Naive B cell (primary cell): ENCODE results near the gene CBL. TPM values are rescaled to one million over a fixed set of nuclear protein-coding genes. Genes with fewer than 3 reads are reported as not detected.

Source experiments
- ATAC-seq, 2 donors: fragments of 150-1000 bp; cut with Tn5 transposase; 2 replicates each; pipeline ENCODE4 v1.10.0; 2021; ENCODE audit warnings: low read depth in 2 of 2, mild to moderate bottlenecking in 2 of 2, moderate library complexity in 2 of 2
- DNase-seq: peaks from one replicate; pipeline ENCODE4 v3.0.0; 2022
- H3K27ac Mint-ChIP-seq, 6 donors: one replicate each; pipeline ENCODE4 v1.8.0; 2020 to 2022; ENCODE audit warnings: mild to moderate bottlenecking in 6 of 6, mixed read lengths in 6 of 6, moderate library complexity in 5 of 6, inconsistent platforms in 2 of 6
- H3K27me3 Mint-ChIP-seq, 3 donors: one replicate each; pipeline ENCODE4 v1.8.0; 2021 to 2022; ENCODE audit warnings: mixed read lengths in 3 of 3, mild to moderate bottlenecking in 1 of 3
- H3K36me3 Mint-ChIP-seq, 2 donors: one replicate each; pipeline ENCODE4 v1.8.0; 2020 to 2022; ENCODE audit warnings: mixed read lengths in 2 of 2, inconsistent platforms in 1 of 2, mild to moderate bottlenecking in 1 of 2
- H3K4me1 Mint-ChIP-seq, 3 donors: one replicate each; pipeline ENCODE4 v1.8.0; 2020 to 2022; ENCODE audit warnings: mixed read lengths in 3 of 3, inconsistent platforms in 1 of 3, mild to moderate bottlenecking in 1 of 3, moderate library complexity in 1 of 3
- H3K4me3 Mint-ChIP-seq, 8 donors: one replicate each; pipeline ENCODE4 v1.8.0; 2020 to 2022; ENCODE audit warnings: mild to moderate bottlenecking in 8 of 8, mixed read lengths in 8 of 8, moderate library complexity in 8 of 8, inconsistent platforms in 2 of 8
- H3K9me3 Mint-ChIP-seq, 7 donors: one replicate each; pipeline ENCODE4 v1.8.0; 2020 to 2022; ENCODE audit warnings: mixed read lengths in 7 of 7, mild to moderate bottlenecking in 5 of 7, inconsistent platforms in 2 of 7, moderate library complexity in 1 of 7
- polyA plus RNA-seq, 6 donors: library from polyadenylated mRNA; unstranded; fragments of 300-500 nt; fragmentation: Illumina TruSeq; gene quantifications; one replicate each; pipeline ENCODE4 v1.2.3, GENCODE V29; 2021; ENCODE audit warnings: low read depth in 6 of 6

CBL gene
- polyA plus RNA-seq, 6 donors from 2014 or later, result 8.3 to 22.0 (median 14.4) TPM

GRCh38 chr11:119273721-119274120, 67.6 kb downstream of the CBL start:
- Mint-ChIP-seq H3K9me3 (no peaks in the 10 kb centered on the region), H3K27me3 (no peaks in the 10 kb centered on the region), H3K4me1 (no peaks in the 10 kb centered on the region), H3K27ac (peak overlapping the region in 1 of 6 donors; percentile 33), H3K36me3 (peaks cover 6 to 16% of the 10 kb centered on the region in 2 donors), H3K4me3 (no peak overlapping the region)
- ATAC-seq (no peak), DNase-seq (no peak)

GRCh38 chr11:119277660-119278059, 71.5 kb downstream of the CBL start:
- Mint-ChIP-seq H3K4me1 (peaks cover 0 to 6% (median 1%) of the 10 kb centered on the region in 3 donors), H3K27me3 (no peaks in the 10 kb centered on the region), H3K27ac (no peak overlapping the region), H3K4me3 (no peak overlapping the region), H3K9me3 (no peaks in the 10 kb centered on the region), H3K36me3 (peaks cover 6 to 17% of the 10 kb centered on the region in 2 donors)
- DNase-seq (no peak), ATAC-seq (no peak)

GRCh38 chr11:119282495-119282894, 76.4 kb downstream of the CBL start:
- Mint-ChIP-seq H3K36me3 (peaks cover 11 to 15% of the 10 kb centered on the region in 2 donors), H3K4me3 (no peak overlapping the region), H3K27ac (peak overlapping the region in 1 of 6 donors; percentile 38), H3K9me3 (no peaks in the 10 kb centered on the region), H3K27me3 (no peaks in the 10 kb centered on the region), H3K4me1 (peaks cover 7 to 22% (median 14%) of the 10 kb centered on the region in 3 donors)
- no peak for ATAC-seq
- no peak for DNase-seq

GRCh38 chr11:119284344-119285157, 78.4 kb downstream of the CBL start:
- no peaks in the 10 kb centered on the region for H3K27me3 Mint-ChIP-seq
- H3K27ac Mint-ChIP-seq, result peak overlapping the region in 4 of 6 donors; percentile 34 to 91 (median 61)
- no peaks in the 10 kb centered on the region for H3K9me3 Mint-ChIP-seq
- H3K36me3 Mint-ChIP-seq, result peaks cover 11 to 15% of the 10 kb centered on the region in 2 donors
- peak; percentile 49 for DNase-seq
- peak overlapping the region in 1 of 8 donors; percentile 24 for H3K4me3 Mint-ChIP-seq
- ATAC-seq, result peak; percentile 79 to 94
- peaks cover 7 to 22% (median 14%) of the 10 kb centered on the region in 3 donors for H3K4me1 Mint-ChIP-seq

- H3K9me3 Mint-ChIP-seq, result no peaks in the 10 kb centered on the region
- H3K4me3 Mint-ChIP-seq, result peak overlapping the region in 1 of 8 donors; percentile 24
- DNase-seq, result no peak
- ATAC-seq, result no peak
- no peaks in the 10 kb centered on the region for H3K27me3 Mint-ChIP-seq
- H3K4me1 Mint-ChIP-seq, result peaks cover 7 to 22% (median 14%) of the 10 kb centered on the region in 3 donors
- H3K36me3 Mint-ChIP-seq, result peaks cover 11 to 15% of the 10 kb centered on the region in 2 donors
- H3K27ac Mint-ChIP-seq, result peak overlapping the region in 1 of 6 donors; percentile 67
Observed at GRCh38 chr11:119285431-119285830, 79.3 kb downstream of the CBL start.

- H3K27me3 Mint-ChIP-seq, result no peaks in the 10 kb centered on the region
- H3K4me1 Mint-ChIP-seq, result peaks cover 7 to 15% (median 13%) of the 10 kb centered on the region in 3 donors
- ATAC-seq (no peak), DNase-seq (no peak)
- H3K36me3 Mint-ChIP-seq, result peaks cover 11 to 15% of the 10 kb centered on the region in 2 donors
- peaks cover 0 to 7% (median 0%) of the 10 kb centered on the region in 7 donors for H3K9me3 Mint-ChIP-seq
- no peak overlapping the region for H3K4me3 Mint-ChIP-seq
- H3K27ac Mint-ChIP-seq, result peak overlapping the region in 3 of 6 donors; percentile 4 to 58 (median 25)
Observed at GRCh38 chr11:119288219-119288618, 82.1 kb downstream of the CBL start.

GRCh38 chr11:119290894-119291497, 84.9 kb downstream of the CBL start:
- H3K36me3 Mint-ChIP-seq, result peaks cover 5 to 11% of the 10 kb centered on the region in 2 donors
- H3K4me3 Mint-ChIP-seq, result no peak overlapping the region
- no peaks in the 10 kb centered on the region for H3K27me3 Mint-ChIP-seq
- H3K9me3 Mint-ChIP-seq, result peaks cover 0 to 7% (median 0%) of the 10 kb centered on the region in 7 donors
- no peak overlapping the region for H3K27ac Mint-ChIP-seq
- DNase-seq (no peak), ATAC-seq (no peak)
- H3K4me1 Mint-ChIP-seq, result peaks cover 0 to 3% (median 0%) of the 10 kb centered on the region in 3 donors

GRCh38 chr11:119293461-119293860, 87.3 kb downstream of the CBL start:
- ATAC-seq, result no peak
- H3K36me3 Mint-ChIP-seq, result peaks cover 8 to 18% of the 10 kb centered on the region in 2 donors
- no peaks in the 10 kb centered on the region for H3K4me1 Mint-ChIP-seq
- H3K4me3 Mint-ChIP-seq, result no peak overlapping the region
- H3K9me3 Mint-ChIP-seq, result peaks cover 0 to 7% (median 0%) of the 10 kb centered on the region in 7 donors
- no peaks in the 10 kb centered on the region for H3K27me3 Mint-ChIP-seq
- no peak overlapping the region for H3K27ac Mint-ChIP-seq
- no peak for DNase-seq

- no peak for ATAC-seq
- H3K27ac Mint-ChIP-seq, result no peak overlapping the region
- no peaks in the 10 kb centered on the region for H3K27me3 Mint-ChIP-seq
- H3K4me3 Mint-ChIP-seq, result no peak overlapping the region
- H3K9me3 Mint-ChIP-seq, result peaks cover 0 to 7% (median 0%) of the 10 kb centered on the region in 7 donors
- peaks cover 17 to 27% of the 10 kb centered on the region in 2 donors for H3K36me3 Mint-ChIP-seq
- no peak for DNase-seq
- no peaks in the 10 kb centered on the region for H3K4me1 Mint-ChIP-seq
Observed at GRCh38 chr11:119295178-119295577, 89.0 kb downstream of the CBL start.

- DNase-seq (no peak), ATAC-seq (no peak)
- Mint-ChIP-seq H3K36me3 (peaks cover 28 to 49% of the 10 kb centered on the region in 2 donors), H3K4me3 (no peak overlapping the region), H3K4me1 (no peaks in the 10 kb centered on the region), H3K27ac (no peak overlapping the region), H3K9me3 (no peaks in the 10 kb centered on the region), H3K27me3 (no peaks in the 10 kb centered on the region)
Observed at GRCh38 chr11:119297938-119298337, 91.8 kb downstream of the CBL start.

GRCh38 chr11:119298726-119299125, 92.6 kb downstream of the CBL start:
- Mint-ChIP-seq H3K36me3 (peaks cover 36 to 57% of the 10 kb centered on the region in 2 donors), H3K4me3 (no peak overlapping the region)

GRCh38 chr11:119299416-119299815, 93.3 kb downstream of the CBL start:
- ATAC-seq (no peak), DNase-seq (no peak)
- H3K4me3 Mint-ChIP-seq, result no peak overlapping the region
- H3K27me3 Mint-ChIP-seq, result no peaks in the 10 kb centered on the region
- no peaks in the 10 kb centered on the region for H3K9me3 Mint-ChIP-seq
- H3K36me3 Mint-ChIP-seq, result peaks cover 43 to 62% of the 10 kb centered on the region in 2 donors
- H3K27ac Mint-ChIP-seq, result no peak overlapping the region
- no peaks in the 10 kb centered on the region for H3K4me1 Mint-ChIP-seq

More at GRCh38 chr11:119298726-119299125, 92.6 kb downstream of the CBL start:
- H3K27ac Mint-ChIP-seq, result peak overlapping the region in 1 of 6 donors; percentile 24
- ATAC-seq (no peak), DNase-seq (no peak)
- H3K4me1 Mint-ChIP-seq, result no peaks in the 10 kb centered on the region
- H3K27me3 Mint-ChIP-seq, result no peaks in the 10 kb centered on the region
- H3K9me3 Mint-ChIP-seq, result no peaks in the 10 kb centered on the region

- Mint-ChIP-seq H3K27ac (no peak overlapping the region), H3K36me3 (peaks cover 50 to 62% of the 10 kb centered on the region in 2 donors), H3K4me3 (no peak overlapping the region), H3K9me3 (no peaks in the 10 kb centered on the region), H3K4me1 (peaks cover 0 to 4% (median 0%) of the 10 kb centered on the region in 3 donors), H3K27me3 (no peaks in the 10 kb centered on the region)
- DNase-seq (no peak), ATAC-seq (no peak)
Observed at GRCh38 chr11:119300198-119300964, 94.2 kb downstream of the CBL start.
